ENCODE results near the gene ULK1. TPM values are rescaled to one million over a fixed set of nuclear protein-coding genes. Genes with fewer than 3 reads are reported as not detected.

Gene ULK1
- total and polyA plus RNA-seq, 2 of the 13 experiments (the other 11 are each of a cell fraction or from before 2014, with no cell fraction given): 2.8 to 10.1 TPM

- Histone ChIP-seq H3K27ac (ENCODE audit: extremely low read length, insufficient read depth, low read length) (no peak overlapping the region), H3K9ac (ENCODE audit: insufficient read depth, low read depth, low read length) (no peak overlapping the region), H3K4me3 (replicated peaks in 1 of 3; ENCODE audit: insufficient read depth in 1 of 3, low read depth in 2 of 3, low read length in 3 of 3) (no peak overlapping the region), H3K27me3 (ENCODE audit: control insufficient read depth in 1 of 2, insufficient read depth in 2 of 2, low read length in 2 of 2) (no peaks in the 10 kb centered on the region), H3K9me3 (ENCODE audit: low read length) (no peaks in the 10 kb centered on the region), H3K36me3 (replicated peaks in 1 of 2; ENCODE audit: control insufficient read depth in 1 of 2, insufficient read depth in 2 of 2, low read length in 2 of 2) (peaks cover 5 to 7% of the 10 kb centered on the region in 2 experiments; a peak in 4 of 5 replicates), H3K4me2 (ENCODE audit: low read depth, low read length) (no peak overlapping the region), H4K20me1 (ENCODE audit: insufficient read depth, low read length) (peaks cover 30% of the 10 kb centered on the region; the same call in 1 of the 2 replicates), H3K79me2 (ENCODE audit: insufficient read depth, low read length) (peaks cover 1% of the 10 kb centered on the region), H3K4me1 (ENCODE audit: insufficient read depth, low read length) (no peaks in the 10 kb centered on the region), H2AFZ (ENCODE audit: low read length) (no peak overlapping the region)
- POLR2A ChIA-PET: no interaction called here
- no TSS peak for BruUV-seq (replicated peaks)
- in situ Hi-C loops (cut with HindIII; ENCODE audit: extremely low pct_ligation_motif_present, low pct_unique_long_range_greater_than_20kb) (no loop called here), intact Hi-C loops (cut with micrococcal nuclease; ENCODE audit: unreplicated experiment) (no loop called here)
- 96% methylated on average over 4 of the region's 5 CpGs for WGBS (ENCODE audit: low lambda C conversion rate)
- ATAC-seq (no peak), DNase-seq (ENCODE audit: low spot score) (no peak), FAIRE-seq (no peak)
- no peak for TF ChIP-seq ZBTB21 (CRISPR knock-in tag; IDR thresholded peaks at IDR 0.05)
- no peak for TF ChIP-seq BRCA1 (CRISPR knock-in tag; IDR thresholded peaks at IDR 0.05)
- TF ChIP-seq ZNF782 (CRISPR knock-in tag; IDR thresholded peaks at IDR 0.05; ENCODE audit: borderline replicate concordance): no peak
- no peak for TF ChIP-seq RAD21 (CRISPR knock-in tag; IDR thresholded peaks at IDR 0.05)
- TF ChIP-seq TCF12 (IDR thresholded peaks at IDR 0.05): no peak
- TF ChIP-seq TCF12 (CRISPR knock-in tag; IDR thresholded peaks at IDR 0.05): no peak
- CTCF ChIA-PET (ENCODE audit: low intra/inter-chr PET ratio, low total read pairs): no interaction called here
Measured at GRCh38 chr12:131904346-131904745, 9.9 kb downstream of the ULK1 start.

- Histone ChIP-seq H4K20me1 (ENCODE audit: insufficient read depth, low read length) (peaks cover 30% of the 10 kb centered on the region; the same call in 1 of the 2 replicates), H2AFZ (ENCODE audit: low read length) (no peak overlapping the region), H3K4me2 (ENCODE audit: low read depth, low read length) (no peak overlapping the region), H3K36me3 (replicated peaks in 1 of 2; ENCODE audit: control insufficient read depth in 1 of 2, insufficient read depth in 2 of 2, low read length in 2 of 2) (peaks cover 8 to 11% of the 10 kb centered on the region in 2 experiments; a peak in 4 of 5 replicates), H3K4me3 (replicated peaks in 1 of 3; ENCODE audit: insufficient read depth in 1 of 3, low read depth in 2 of 3, low read length in 3 of 3) (no peak overlapping the region), H3K27ac (ENCODE audit: extremely low read length, insufficient read depth, low read length) (no peak overlapping the region), H3K4me1 (ENCODE audit: insufficient read depth, low read length) (no peaks in the 10 kb centered on the region), H3K9ac (ENCODE audit: insufficient read depth, low read depth, low read length) (no peak overlapping the region), H3K79me2 (ENCODE audit: insufficient read depth, low read length) (peaks cover 1% of the 10 kb centered on the region), H3K9me3 (ENCODE audit: low read length) (no peaks in the 10 kb centered on the region), H3K27me3 (ENCODE audit: control insufficient read depth in 1 of 2, insufficient read depth in 2 of 2, low read length in 2 of 2) (no peaks in the 10 kb centered on the region)
- in situ Hi-C loops (cut with HindIII; ENCODE audit: extremely low pct_ligation_motif_present, low pct_unique_long_range_greater_than_20kb): no loop called here
- no peak for ATAC-seq
- no peak for FAIRE-seq
- DNase-seq (ENCODE audit: low spot score): no peak
- ChIA-PET CTCF (ENCODE audit: low intra/inter-chr PET ratio, low total read pairs) (no interaction called here), POLR2A (no interaction called here)
- BruUV-seq (replicated peaks): no TSS peak
- WGBS (ENCODE audit: low lambda C conversion rate): 100% methylated on average over 4 of the region's 13 CpGs
- intact Hi-C loops (cut with micrococcal nuclease; ENCODE audit: unreplicated experiment): no loop called here
- TF ChIP-seq ZNF772 (CRISPR knock-in tag; IDR thresholded peaks at IDR 0.05): no peak
- no peak for TF ChIP-seq GMEB2 (CRISPR knock-in tag; IDR thresholded peaks at IDR 0.05; ENCODE audit: low read depth)
- TF ChIP-seq ZMAT5 (CRISPR knock-in tag; IDR thresholded peaks at IDR 0.05; ENCODE audit: borderline replicate concordance, low read depth): no peak
- TF ChIP-seq ETV5 (CRISPR knock-in tag; IDR thresholded peaks at IDR 0.05; ENCODE audit: borderline replicate concordance): no peak
- TF ChIP-seq ZFAT (CRISPR knock-in tag; conservative IDR thresholded peaks at IDR 0.05): no peak
- TF ChIP-seq MTERF4 (CRISPR knock-in tag; IDR thresholded peaks at IDR 0.05): no peak
- no peak for TF ChIP-seq ZNF839 (CRISPR knock-in tag; IDR thresholded peaks at IDR 0.05; ENCODE audit: borderline replicate concordance)
- TF ChIP-seq ZNF496 (CRISPR knock-in tag; IDR thresholded peaks at IDR 0.05; ENCODE audit: insufficient replicate concordance): no peak
- no peak for TF ChIP-seq RFX1 (IDR thresholded peaks at IDR 0.05)
- TF ChIP-seq ZNF644 (CRISPR knock-in tag; IDR thresholded peaks at IDR 0.05; ENCODE audit: low read depth): no peak
- TF ChIP-seq ZFY (CRISPR knock-in tag; IDR thresholded peaks at IDR 0.05): no peak
- no peak for TF ChIP-seq ISL2 (CRISPR knock-in tag; IDR thresholded peaks at IDR 0.05)
- no peak for TF ChIP-seq ZFP37 (CRISPR knock-in tag; IDR thresholded peaks at IDR 0.05; ENCODE audit: borderline replicate concordance)
Measured at GRCh38 chr12:131905081-131905629, 10.7 kb downstream of the ULK1 start.

Data from HepG2 (cell line).